ENCODE data around the gene ASPSCR1. TPM values are rescaled to one million over a fixed set of nuclear protein-coding genes. Genes with fewer than 3 reads are reported as not detected.

The ASPSCR1 gene
- total and polyA plus RNA-seq, 3 donors from 2014 or later = 40.5 to 49.7 (median 46.2) TPM

DNA sequence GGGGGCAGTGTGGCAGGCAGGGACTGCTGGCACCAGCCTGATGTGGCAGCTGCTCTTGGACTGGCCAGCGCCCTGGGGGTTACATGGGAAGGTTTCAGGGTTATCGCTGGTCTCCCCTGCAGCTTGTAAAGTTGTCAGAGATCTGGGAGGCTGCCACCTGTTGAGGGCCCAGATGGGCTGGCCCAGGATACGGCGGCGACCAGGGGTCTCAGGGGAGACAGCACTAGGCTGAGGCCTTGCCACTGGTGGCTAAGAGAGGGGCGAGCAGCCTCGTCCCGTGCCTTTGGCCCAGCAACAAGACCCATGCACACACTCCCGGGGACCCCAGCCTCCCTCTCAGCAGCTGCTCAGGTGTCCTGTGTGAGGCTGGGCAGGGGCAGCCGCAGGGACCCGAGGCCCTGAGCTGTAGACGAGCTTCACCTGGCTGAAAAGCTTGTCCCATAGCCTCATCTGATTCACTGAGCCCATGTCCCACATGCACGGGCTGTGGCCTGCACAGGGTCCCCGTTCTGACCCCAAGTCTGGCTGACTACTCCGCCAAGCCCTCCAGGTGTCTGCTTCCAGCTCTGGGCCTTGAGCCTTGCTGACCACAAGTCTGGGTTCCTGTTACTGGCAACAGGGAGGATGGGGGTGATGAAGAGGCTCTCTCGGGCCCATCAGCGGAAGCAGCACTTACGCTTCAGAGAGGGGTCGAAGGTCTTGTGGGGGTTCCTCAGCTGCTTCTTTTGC is 82.0 kb downstream of the ASPSCR1 start:
- H3K9me3 ChIP-seq = no peaks in the 10 kb centered on the region
- no peak for DNase-seq
- no peak overlapping the region for H3K27ac ChIP-seq
- H3K36me3 ChIP-seq (ENCODE audit: low read depth, missing control alignments) = no peaks in the 10 kb centered on the region
- no peaks in the 10 kb centered on the region for H3K27me3 ChIP-seq
- intact Hi-C loops (cut with DNase I; ENCODE audit: low total_unique reads) = no loop called here
- H3K4me1 ChIP-seq = peaks cover 5% of the 10 kb centered on the region
- WGBS, 2 donors = 73 to 75% methylated on average over 16 to 19 of the region's 19 CpGs
- TF ChIP-seq CTCF (IDR thresholded peaks at IDR 0.05) (no peak), POLR2A (IDR thresholded peaks at IDR 0.05) (no peak)
- no peak overlapping the region for H3K4me3 ChIP-seq

DNA sequence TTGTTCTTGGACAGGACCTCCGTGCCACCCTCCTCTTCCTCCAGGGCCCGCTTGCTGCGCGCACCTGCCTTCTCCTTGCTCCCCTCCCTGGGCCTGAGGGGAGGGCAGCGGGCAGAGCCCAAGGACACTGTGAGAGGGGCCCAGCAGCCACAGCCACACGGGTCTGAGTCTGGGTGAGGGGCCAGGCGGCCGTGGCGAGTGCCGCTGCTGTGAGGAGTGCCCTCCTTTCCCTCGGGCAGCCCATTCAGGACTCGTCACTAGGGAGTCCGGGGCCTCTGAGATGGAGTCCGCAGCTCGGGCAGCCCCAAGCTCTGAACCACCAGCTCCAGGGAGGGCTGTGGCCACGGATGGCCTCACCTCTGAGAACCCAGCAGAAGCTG is 82.6 kb downstream of the ASPSCR1 start:
- WGBS, 2 donors = 78 to 100% methylated on average over 2 to 16 of the region's 16 CpGs
- intact Hi-C loops (cut with DNase I; ENCODE audit: low total_unique reads) = no loop called here
- Histone ChIP-seq H3K4me3 (no peak overlapping the region), H3K27me3 (no peaks in the 10 kb centered on the region), H3K4me1 (peaks cover 10% of the 10 kb centered on the region), H3K36me3 (ENCODE audit: low read depth, missing control alignments) (no peaks in the 10 kb centered on the region), H3K9me3 (no peaks in the 10 kb centered on the region), H3K27ac (no peak overlapping the region)
- TF ChIP-seq CTCF (IDR thresholded peaks at IDR 0.05) (no peak), POLR2A (IDR thresholded peaks at IDR 0.05) (no peak)
- no peak for DNase-seq

- WGBS, 2 donors = 85 to 87% methylated on average over 9 to 14 of the region's 14 CpGs
Observed at GRCh38 chr17:82060614-82061013, 83.2 kb downstream of the ASPSCR1 start.

DNA sequence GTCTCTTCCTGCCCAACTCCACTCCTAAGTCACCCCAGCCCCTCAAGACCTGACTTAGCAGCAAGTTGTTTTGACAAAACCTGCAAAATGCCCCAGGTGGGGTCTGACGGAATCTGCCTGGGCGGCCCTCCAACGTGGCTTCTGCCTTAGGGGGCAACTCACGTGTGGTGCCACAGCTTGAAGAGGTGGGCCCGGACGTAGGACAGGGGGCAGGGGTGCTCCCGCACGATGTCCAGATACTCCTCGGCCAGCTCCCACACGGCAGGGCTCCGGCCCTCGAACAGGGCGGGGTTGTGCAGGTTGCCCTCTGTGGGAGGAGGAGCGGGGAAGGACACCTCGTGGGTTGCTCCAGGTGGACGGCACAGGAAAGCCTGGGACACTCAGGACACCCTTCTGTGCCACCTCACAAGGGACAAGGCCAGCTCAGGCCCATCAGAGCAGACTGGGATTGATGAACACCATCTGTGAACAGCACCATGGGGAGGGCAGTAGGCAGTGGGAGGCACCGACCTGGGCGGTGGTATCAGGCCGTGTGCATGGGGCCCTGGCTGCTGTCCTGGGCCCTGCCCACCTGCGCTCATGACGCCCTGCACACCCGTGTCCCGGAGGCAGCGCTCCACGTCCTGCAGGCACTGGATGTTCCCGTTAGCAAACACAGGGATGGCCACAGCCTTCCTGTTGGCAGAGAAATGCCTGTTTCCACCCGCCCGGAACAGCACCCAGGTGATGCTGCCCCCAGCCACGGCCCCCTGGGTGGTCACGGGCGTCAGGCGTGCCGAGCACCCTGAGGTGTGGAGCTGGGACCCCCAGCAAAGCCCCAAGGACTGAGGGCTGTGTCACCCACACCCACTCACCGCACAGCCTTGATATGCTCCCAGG is 83.9 kb downstream of the ASPSCR1 start:
- no peaks in the 10 kb centered on the region for H3K36me3 ChIP-seq (ENCODE audit: low read depth, missing control alignments)
- intact Hi-C loops (cut with DNase I; ENCODE audit: low total_unique reads) = no loop called here
- DNase-seq = no peak
- TF ChIP-seq POLR2A (IDR thresholded peaks at IDR 0.05) (no peak), CTCF (IDR thresholded peaks at IDR 0.05) (no peak)
- no peaks in the 10 kb centered on the region for H3K27me3 ChIP-seq
- no peaks in the 10 kb centered on the region for H3K9me3 ChIP-seq
- H3K4me3 ChIP-seq = no peak overlapping the region
- peaks cover 15% of the 10 kb centered on the region for H3K4me1 ChIP-seq
- no peak overlapping the region for H3K27ac ChIP-seq
- 86% methylated on average over 30 of the region's 34 CpGs; no CpG with 5 or more reads in 1 of the 2 donors for WGBS, 2 donors

More at GRCh38 chr17:82060614-82061013, 83.2 kb downstream of the ASPSCR1 start:
- Histone ChIP-seq H3K36me3 (ENCODE audit: low read depth, missing control alignments) (no peaks in the 10 kb centered on the region), H3K27ac (no peak overlapping the region), H3K9me3 (no peaks in the 10 kb centered on the region), H3K4me3 (no peak overlapping the region), H3K4me1 (peaks cover 11% of the 10 kb centered on the region), H3K27me3 (no peaks in the 10 kb centered on the region)
- intact Hi-C loops (cut with DNase I; ENCODE audit: low total_unique reads) = no loop called here
- TF ChIP-seq POLR2A (IDR thresholded peaks at IDR 0.05) (no peak), CTCF (IDR thresholded peaks at IDR 0.05) (no peak)
- DNase-seq = no peak

Measured in testis (tissue), 3 donors.